Measurements from ENCODE around the gene SRRM2.

SRRM2 gene

GRCh38 chr16:2776500-2777139 is 24.2 kb downstream of the SRRM2 start:
- peak overlapping the region; percentile 96 for H3K27ac ChIP-seq
- no peak for TF ChIP-seq CTCF (conservative IDR thresholded peaks at IDR 0.05)

DNA sequence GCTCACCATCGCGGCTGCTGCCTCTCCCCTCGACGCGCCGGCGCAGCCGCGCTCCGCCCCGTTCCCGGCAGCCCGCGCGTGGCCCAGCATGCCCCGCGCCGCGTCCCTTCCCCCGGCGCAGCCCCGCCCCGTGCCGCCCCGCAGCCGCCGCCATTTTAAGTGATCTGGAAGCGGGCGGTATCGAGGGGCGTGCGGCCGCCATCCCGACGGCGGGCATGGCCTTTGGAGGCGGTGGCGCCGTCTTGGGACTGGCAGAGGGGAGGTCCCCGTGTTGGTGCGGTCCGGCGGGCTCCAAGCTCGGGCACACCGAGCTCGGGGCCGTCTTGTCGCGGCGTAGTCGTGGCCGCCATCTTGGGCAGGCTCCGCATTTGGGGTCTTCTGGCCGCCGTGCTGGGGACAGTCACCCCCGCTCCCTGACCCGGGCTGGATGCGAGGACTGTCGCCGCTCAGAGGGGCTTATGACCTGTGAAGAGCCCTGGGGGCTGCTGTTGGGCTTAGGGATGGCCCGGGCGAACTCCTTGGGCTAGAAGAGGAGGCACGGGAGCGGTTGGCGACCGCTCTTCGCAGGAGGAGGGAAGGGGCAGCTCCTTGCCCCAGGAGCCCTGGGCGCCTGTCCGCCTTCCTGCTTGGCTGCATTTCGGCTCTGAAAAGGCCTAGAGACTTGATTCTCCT is 24.9 kb downstream of the SRRM2 start, which contains the start of gene ELOB:
ELOB (minus strand) TSS at position 50 of the 672 bp plus-strand sequence; CDS start at position 9, 41 bp downstream.
- peak within 1 kb of the TSS; percentile 96 for H3K27ac ChIP-seq
- no peak for TF ChIP-seq CTCF (conservative IDR thresholded peaks at IDR 0.05)

DNA sequence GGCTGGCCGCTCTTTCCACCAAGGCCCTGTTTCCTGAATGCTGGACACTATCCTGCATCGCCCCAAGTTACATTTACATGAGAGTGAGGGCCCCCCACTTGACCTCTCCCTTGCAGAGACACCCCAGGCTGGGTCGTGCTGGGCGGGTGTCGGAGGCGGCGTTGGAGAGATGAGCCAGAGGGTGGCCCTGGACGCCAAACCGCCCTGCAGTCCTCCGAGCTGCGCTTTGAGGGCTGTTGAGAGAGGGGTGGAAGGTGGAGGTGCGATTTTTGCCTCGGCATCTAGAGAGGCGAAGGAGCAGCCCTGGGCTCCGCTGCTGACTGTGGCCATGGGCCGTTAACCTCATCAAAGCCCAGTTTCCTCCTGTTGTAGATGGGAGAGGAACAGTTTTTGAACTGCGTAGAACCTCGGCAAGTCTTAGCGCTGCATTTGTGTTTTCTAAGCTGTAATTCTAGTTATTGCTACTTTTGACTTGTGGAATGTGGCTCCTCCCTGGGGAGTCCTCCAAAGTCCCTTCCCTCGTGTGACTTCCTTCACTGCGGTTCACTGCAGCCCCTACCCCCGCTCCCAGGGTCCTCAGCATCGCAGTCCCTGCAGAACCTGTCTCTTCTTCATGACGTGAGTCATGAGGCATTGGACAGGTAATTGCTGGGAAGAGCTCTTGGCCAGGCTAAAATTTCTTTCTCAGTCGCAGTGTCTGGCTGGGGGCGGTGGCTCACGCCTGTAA is 25.6 kb downstream of the SRRM2 start:
- TF ChIP-seq CTCF (conservative IDR thresholded peaks at IDR 0.05): no peak
- H3K27ac ChIP-seq: peak overlapping the region; percentile 96

- TF ChIP-seq CTCF (conservative IDR thresholded peaks at IDR 0.05): no peak
- no peak overlapping the region for H3K27ac ChIP-seq
Measured at GRCh38 chr16:2778630-2778958, 26.2 kb downstream of the SRRM2 start.

DNA sequence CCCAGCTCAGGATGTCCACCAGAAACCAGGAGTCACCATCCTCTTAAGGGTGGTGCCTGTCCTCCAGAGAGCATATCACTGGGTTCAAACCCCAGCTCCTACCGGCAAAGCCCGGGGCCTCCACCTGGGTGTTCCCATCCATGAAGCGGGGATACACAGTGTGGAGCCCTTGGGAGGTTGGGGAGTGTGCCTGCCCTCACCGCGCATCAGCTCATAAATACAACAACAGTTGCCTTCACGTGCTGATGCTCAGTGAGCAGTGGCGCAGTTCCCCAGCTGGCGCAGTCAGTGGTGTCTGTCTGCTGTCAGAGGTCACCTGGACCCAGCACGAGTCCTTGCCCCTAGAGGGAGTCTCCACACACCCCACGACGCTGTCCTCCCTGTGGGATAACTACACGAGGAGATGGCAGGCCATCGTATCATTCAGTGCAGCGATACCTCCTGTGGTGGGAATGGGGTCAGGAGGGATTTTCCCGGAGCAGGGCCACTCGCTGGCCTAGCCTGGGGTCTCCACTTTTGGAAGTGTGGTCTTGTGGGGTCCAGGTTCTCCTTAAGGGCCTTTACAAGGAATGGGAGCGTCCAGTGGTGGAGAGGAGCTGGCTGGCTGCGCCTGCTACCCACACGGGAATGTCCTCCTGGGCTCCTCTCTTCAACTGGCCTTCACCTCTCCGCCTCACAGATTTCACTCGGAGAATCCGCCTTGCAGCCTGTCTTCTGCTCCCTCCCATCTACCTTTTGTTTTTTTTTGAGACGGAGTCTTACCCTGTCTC is 26.9 kb downstream of the SRRM2 start:
- TF ChIP-seq CTCF (conservative IDR thresholded peaks at IDR 0.05): no peak
- no peak overlapping the region for H3K27ac ChIP-seq

- no peak overlapping the region for H3K27ac ChIP-seq
- no peak for TF ChIP-seq CTCF (conservative IDR thresholded peaks at IDR 0.05)
Measured at GRCh38 chr16:2779978-2780898, 27.8 kb downstream of the SRRM2 start.

All from VCaP (cell line).